IMR-90 (cell line): ENCODE data around the gene WIPF1. TPM values are rescaled to one million over a fixed set of nuclear protein-coding genes. Genes with fewer than 3 reads are reported as not detected.

ENCODE experiments used
- ATAC-seq: fragments of 200-7000 bp; cut with Tn5 transposase; 2 replicates; pipeline ENCODE4 v1.9.1; 2020; ENCODE audit warnings: low read depth, mild to moderate bottlenecking, moderate library complexity
- BruUV-seq: library from RNA; stranded (reverse); fragments of 400-500 nt; replicated peaks from 2 replicates; lab custom pipeline; 2021; lab: Mats Ljungman, UMichigan
- CTCF ChIA-PET: fragments of 300-600 bp; formaldehyde crosslinking; extraction: SDS; loops from one replicate; lab custom pipeline; 2021; ENCODE audit warnings: antibody characterized with exemption; lab: Yijun Ruan, JAX
- POLR2A ChIA-PET: fragments of 300-600 bp; sonication (Branson Sonifier 250); formaldehyde crosslinking; loops from one replicate; lab custom pipeline; 2022; ENCODE audit warnings: antibody characterized with exemption; ENCODE audit not compliant: unreplicated experiment; lab: Charles Lee
- DNase-seq: peaks from one replicate; pipeline ENCODE4 v3.0.0; 2013
- H2AFZ ChIP-seq: replicated peaks from 2 replicates; pipeline ENCODE3; 2013; ENCODE audit warnings: low read length, mild to moderate bottlenecking; ENCODE audit not compliant: poor library complexity
- H2AK5ac ChIP-seq: 2 replicates; pipeline ENCODE4 v1.6.1; 2013; ENCODE audit warnings: low read depth, low read length, inconsistent platforms
- H2AK9ac ChIP-seq: replicated peaks from 2 replicates; pipeline ENCODE3; 2013; ENCODE audit warnings: mild to moderate bottlenecking, low read depth, low read length, moderate library complexity; ENCODE audit not compliant: poor library complexity
- H2BK120ac ChIP-seq: 2 replicates; pipeline ENCODE4 v1.6.1; 2013; ENCODE audit warnings: low read depth, low read length, inconsistent platforms
- H2BK15ac ChIP-seq: 3 replicates; pipeline ENCODE4 v1.6.1; 2013; ENCODE audit warnings: low read depth, low read length, inconsistent platforms
- H2BK20ac ChIP-seq: 2 replicates; pipeline ENCODE4 v1.6.1; 2013; ENCODE audit warnings: low read depth, mild to moderate bottlenecking, inconsistent platforms, low read length, moderate library complexity
- H2BK5ac ChIP-seq: 2 replicates; pipeline ENCODE4 v1.6.1; 2013; ENCODE audit warnings: mild to moderate bottlenecking, low read depth, low read length, inconsistent platforms; ENCODE audit not compliant: poor library complexity, severe bottlenecking
- H3K14ac ChIP-seq: replicated peaks from 2 replicates; pipeline ENCODE4 v1.6.1; 2013; ENCODE audit warnings: low read depth, low read length, inconsistent platforms
- H3K18ac ChIP-seq: 2 replicates; pipeline ENCODE4 v1.6.1; 2013; ENCODE audit warnings: low read depth, low read length, control low read depth
- H3K23ac ChIP-seq: 2 replicates; pipeline ENCODE4 v1.6.1; 2013; ENCODE audit warnings: low read depth, low read length, inconsistent platforms
- H3K27ac ChIP-seq: 2 replicates; pipeline ENCODE4 v1.5.1; 2013; ENCODE audit warnings: mild to moderate bottlenecking, control low read depth, low read length; ENCODE audit not compliant: insufficient read depth
- H3K27me3 ChIP-seq: 2 replicates; pipeline ENCODE4 v1.6.1; 2013; ENCODE audit warnings: low read length; ENCODE audit not compliant: control insufficient read depth, insufficient read depth
- H3K36me3 ChIP-seq: 2 replicates; pipeline ENCODE4 v1.6.1; 2013; ENCODE audit warnings: low read length, mixed read lengths; ENCODE audit not compliant: control insufficient read depth, insufficient read depth
- H3K4ac ChIP-seq: 2 replicates; pipeline ENCODE4 v1.6.1; 2013; ENCODE audit warnings: low read depth, low read length, inconsistent platforms
- H3K4me1 ChIP-seq: 2 replicates; pipeline ENCODE4 v1.6.1; 2013; ENCODE audit warnings: low read length, mixed read lengths; ENCODE audit not compliant: control insufficient read depth, insufficient read depth
- H3K4me2 ChIP-seq: 2 replicates; pipeline ENCODE4 v1.6.1; 2013; ENCODE audit warnings: low read depth, mild to moderate bottlenecking, control low read depth, low read length, moderate library complexity
- H3K4me3 ChIP-seq: 2 replicates; pipeline ENCODE4 v1.5.1; 2013; ENCODE audit warnings: low read depth, mild to moderate bottlenecking, control low read depth, low read length, moderate library complexity; ENCODE audit not compliant: insufficient read depth
- H3K56ac ChIP-seq: 2 replicates; pipeline ENCODE4 v1.6.1; 2013; ENCODE audit warnings: low read length, inconsistent platforms; ENCODE audit not compliant: insufficient read depth; ENCODE audit errors: extremely low read depth
- H3K79me1 ChIP-seq, 2 experiments: 2 replicates each; pipeline ENCODE4 v1.6.1; 2013; ENCODE audit warnings: low read length in 2 of 2, inconsistent platforms in 1 of 2, low read depth in 1 of 2
- H3K9ac ChIP-seq: 2 replicates; pipeline ENCODE4 v1.6.1; 2013; ENCODE audit warnings: low read depth, low read length, control low read depth
- H3K9me1 ChIP-seq: 2 replicates; pipeline ENCODE4 v1.6.1; 2013; ENCODE audit warnings: low read length, inconsistent platforms; ENCODE audit not compliant: insufficient read depth
- H3K9me3 ChIP-seq: 2 replicates; pipeline ENCODE4 v1.6.1; 2013; ENCODE audit warnings: low read length; ENCODE audit not compliant: control insufficient read depth, insufficient read depth
- H4K20me1 ChIP-seq: 2 replicates; pipeline ENCODE4 v1.6.1; 2013; ENCODE audit warnings: low read length, inconsistent platforms; ENCODE audit not compliant: insufficient read depth
- H4K5ac ChIP-seq: 2 replicates; pipeline ENCODE4 v1.6.1; 2013; ENCODE audit warnings: mild to moderate bottlenecking, low read depth, low read length, control low read depth
- H4K8ac ChIP-seq, 2 experiments: 2 replicates each; pipeline ENCODE4 v1.6.1; 2013; ENCODE audit warnings: low read depth in 2 of 2, low read length in 2 of 2, control low read depth in 1 of 2, inconsistent platforms in 1 of 2
- H4K91ac ChIP-seq: 2 replicates; pipeline ENCODE4 v1.6.1; 2013; ENCODE audit warnings: low read depth, low read length, inconsistent platforms; ENCODE audit not compliant: insufficient read depth
- BHLHE40 ChIP-seq: fragments of 150-350 bp; IDR thresholded peaks from 2 replicates; pipeline ENCODE4 v1.6.1; 2016; ENCODE audit warnings: mild to moderate bottlenecking, low read depth, low read length
- CEBPB ChIP-seq: IDR thresholded peaks from 2 replicates; pipeline ENCODE4 v1.6.1; 2012; ENCODE audit warnings: low read depth, low read length, improper control_type of control experiment
- CHD1 ChIP-seq: IDR thresholded peaks from 2 replicates; pipeline ENCODE4 v1.6.1; 2012; ENCODE audit warnings: low read depth, low read length, improper control_type of control experiment
- FOS ChIP-seq: fragments of 150-350 bp; IDR thresholded peaks from 2 replicates; pipeline ENCODE4 v1.6.1; 2016; ENCODE audit warnings: low read depth, low read length
- MAFK ChIP-seq: IDR thresholded peaks from 2 replicates; pipeline ENCODE4 v1.6.1; 2012; ENCODE audit warnings: low read depth, low read length, improper control_type of control experiment
- MAZ ChIP-seq: IDR thresholded peaks from 2 replicates; pipeline ENCODE4 v1.6.1; 2012; ENCODE audit warnings: low read depth, mild to moderate bottlenecking, low read length, improper control_type of control experiment, moderate library complexity, borderline replicate concordance
- MXI1 ChIP-seq: IDR thresholded peaks from 2 replicates; pipeline ENCODE4 v1.6.1; 2012; ENCODE audit warnings: low read depth, mild to moderate bottlenecking, low read length, moderate library complexity, borderline replicate concordance
- NFE2L2 ChIP-seq: fragments of 150-350 bp; IDR thresholded peaks from 2 replicates; pipeline ENCODE4 v1.6.1; 2016; ENCODE audit warnings: low read depth, mild to moderate bottlenecking, low read length
- POLR2A ChIP-seq: IDR thresholded peaks from 2 replicates; pipeline ENCODE4 v1.6.1; 2012; ENCODE audit warnings: mild to moderate bottlenecking, low read depth, low read length
- RAD21 ChIP-seq: IDR thresholded peaks from 2 replicates; pipeline ENCODE4 v1.6.1; 2012; ENCODE audit warnings: low read length, improper control_type of control experiment
- RCOR1 ChIP-seq: IDR thresholded peaks from 2 replicates; pipeline ENCODE4 v1.6.1; 2012; ENCODE audit warnings: mild to moderate bottlenecking, low read length, improper control_type of control experiment; ENCODE audit not compliant: insufficient replicate concordance
- RFX5 ChIP-seq: IDR thresholded peaks from 2 replicates; pipeline ENCODE4 v1.8.0; 2012; ENCODE audit warnings: low read depth, mild to moderate bottlenecking, low read length, moderate library complexity
- SMC3 ChIP-seq: fragments of 150-350 bp; IDR thresholded peaks from 2 replicates; pipeline ENCODE4 v1.6.1; 2016; ENCODE audit warnings: low read depth, mild to moderate bottlenecking, antibody characterized with exemption, low read length, moderate library complexity
- WGBS, 2 experiments: methylation state at CpG; one replicate each; pipeline versions ENCODE4 v1.1.5 to v1.1.7; 2013; ENCODE audit warnings: missing lambda C conversion rate in 2 of 2; ENCODE audit not compliant: insufficient read length in 1 of 2; ENCODE audit errors: extremely low coverage in 2 of 2; 5-methylcytosine and 5-hydroxymethylcytosine counted together
- dilution Hi-C: fragments of 300-500 bp; cut with HindIII; formaldehyde crosslinking; loops from one replicate; pipeline ENCODE4 v1.14.3; 2018; ENCODE audit warnings: low sequenced_read_pairs; ENCODE audit not compliant: unreplicated experiment
- in situ Hi-C: fragments of 300-500 bp; cut with MboI; formaldehyde crosslinking; loops from 3 replicates; pipeline ENCODE4 v1.14.3; 2019; ENCODE audit warnings: low sequenced_read_pairs, inconsistent platforms, mixed read lengths
- intact Hi-C: fragments of 100-400 bp; cut with micrococcal nuclease; formaldehyde crosslinking; loops from 2 replicates; pipeline ENCODE4 v1.10.0; 2022
- polyA plus RNA-seq, 3 experiments: library from polyadenylated mRNA; depleted of rRNA; stranded (reverse); fragments of >200 nt; gene quantifications; 2 replicates each; pipeline ENCODE4 v1.2.3, GENCODE V29; 2012; ENCODE audit warnings: low replicate concordance in 1 of 3
- total RNA-seq: library from RNA; depleted of rRNA; stranded (reverse); fragments of >200 nt; gene quantifications from 2 replicates; pipeline ENCODE4 v1.2.3, GENCODE V29; 2012
- TF ChIP-seq, protein P1 (sequence below): fragments of 150-350 bp; IDR thresholded peaks from 2 replicates; pipeline ENCODE4 v1.6.1; 2017; ENCODE audit warnings: mild to moderate bottlenecking, antibody characterized with exemption, low read length, low read depth
- TF ChIP-seq, protein P2 (sequence below): conservative IDR thresholded peaks from 2 replicates; pipeline ENCODE4 v1.5.1; 2012; ENCODE audit warnings: mild to moderate bottlenecking, low read depth, low read length, improper control_type of control experiment
- TF ChIP-seq, protein P3 (sequence below): fragments of 150-350 bp; IDR thresholded peaks from 2 replicates; pipeline ENCODE4 v1.6.1; 2016; ENCODE audit warnings: low read depth, mild to moderate bottlenecking, low read length, moderate library complexity, borderline replicate concordance

Gene WIPF1
- total and polyA plus RNA-seq, 2 of the 4 experiments (the other 2 are of a cell fraction): 2.7 to 13.5 TPM

DNA sequence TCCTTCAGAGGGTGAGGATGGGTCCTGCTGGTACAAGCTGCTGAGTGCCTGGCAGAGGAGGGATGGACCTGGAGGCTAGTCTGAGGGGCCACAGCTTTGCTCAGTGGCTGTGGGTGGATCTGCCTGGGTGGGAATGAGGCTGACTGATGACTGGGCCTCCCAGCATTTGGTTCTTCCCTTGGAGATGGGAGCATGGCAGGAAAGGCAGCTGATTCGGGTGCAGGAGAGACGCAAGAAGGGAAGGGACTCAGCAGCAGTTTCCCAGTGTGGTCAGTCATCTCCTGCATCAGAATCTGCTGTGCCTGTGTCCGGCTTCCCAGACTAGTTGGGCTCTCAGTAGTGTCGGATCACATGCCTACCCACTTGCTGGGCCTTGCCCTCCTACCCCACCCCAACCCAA is 7.3 kb downstream of the WIPF1 start:
- intact Hi-C loops: loop anchor here (10.0 kb wide), 1 partner anchor 404 kb away; no protein-coding TSS in a partner anchor
- no peak overlapping the region for H2BK5ac ChIP-seq
- BruUV-seq: no TSS peak

More for the DNA sequence above, 7.3 kb downstream of the WIPF1 start:
- dilution Hi-C loops: no loop called here
- ATAC-seq (no peak), DNase-seq (no peak)
- Histone ChIP-seq H3K9ac (no peak overlapping the region), H2BK20ac (no peak overlapping the region), H4K5ac (no peak overlapping the region), H3K4me3 (no peak overlapping the region), H3K23ac (no peak overlapping the region), H4K91ac (no peak overlapping the region; the same call in 1 of the 2 replicates), H3K27me3 (no peaks in the 10 kb centered on the region), H3K9me3 (no peaks in the 10 kb centered on the region), H3K14ac (no peak overlapping the region), H3K56ac (no peak overlapping the region), H2AK5ac (no peak overlapping the region), H3K27ac (no peak overlapping the region), H3K9me1 (peaks cover 11% of the 10 kb centered on the region), H3K18ac (peak overlapping the region; percentile 21; the same call in 1 of the 2 replicates), H4K20me1 (0 out of 2 replicates have a peak, but pooled peaks cover 3% of the 10 kb centered on the region), H4K8ac (no peak overlapping the region), H3K79me1 (peaks cover 12 to 28% of the 10 kb centered on the region in 2 experiments), H3K4me1 (peaks cover 29% of the 10 kb centered on the region), H2BK15ac (no peak overlapping the region), H2AK9ac (no peak overlapping the region), H2AFZ (no peak overlapping the region), H3K4ac (0 out of 2 replicates have a peak overlapping the region, but pooled peaks have one; percentile 32), H2BK120ac (peak overlapping the region; percentile 9; the same call in 1 of the 2 replicates), H3K4me2 (no peak overlapping the region), H3K36me3 (no peaks in the 10 kb centered on the region)
- POLR2A ChIA-PET: no interaction called here
- CTCF ChIA-PET: no interaction called here
- in situ Hi-C loops: no loop called here
- 78% methylated on average over 2 of the region's 4 CpGs; no CpG with 5 or more reads in 1 of the 2 experiments for WGBS, 2 experiments
- TF ChIP-seq SMC3 (no peak), NFE2L2 (no peak), MAZ (no peak), POLR2A (no peak), RAD21 (no peak), MXI1 (no peak), BHLHE40 (no peak), CEBPB (no peak), CHD1 (no peak), FOS (no peak), RCOR1 (no peak), MAFK (no peak), RFX5 (no peak)
- TF ChIP-seq, protein P1, sequence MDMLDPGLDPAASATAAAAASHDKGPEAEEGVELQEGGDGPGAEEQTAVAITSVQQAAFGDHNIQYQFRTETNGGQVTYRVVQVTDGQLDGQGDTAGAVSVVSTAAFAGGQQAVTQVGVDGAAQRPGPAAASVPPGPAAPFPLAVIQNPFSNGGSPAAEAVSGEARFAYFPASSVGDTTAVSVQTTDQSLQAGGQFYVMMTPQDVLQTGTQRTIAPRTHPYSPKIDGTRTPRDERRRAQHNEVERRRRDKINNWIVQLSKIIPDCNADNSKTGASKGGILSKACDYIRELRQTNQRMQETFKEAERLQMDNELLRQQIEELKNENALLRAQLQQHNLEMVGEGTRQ: no peak
- TF ChIP-seq, protein P2, sequence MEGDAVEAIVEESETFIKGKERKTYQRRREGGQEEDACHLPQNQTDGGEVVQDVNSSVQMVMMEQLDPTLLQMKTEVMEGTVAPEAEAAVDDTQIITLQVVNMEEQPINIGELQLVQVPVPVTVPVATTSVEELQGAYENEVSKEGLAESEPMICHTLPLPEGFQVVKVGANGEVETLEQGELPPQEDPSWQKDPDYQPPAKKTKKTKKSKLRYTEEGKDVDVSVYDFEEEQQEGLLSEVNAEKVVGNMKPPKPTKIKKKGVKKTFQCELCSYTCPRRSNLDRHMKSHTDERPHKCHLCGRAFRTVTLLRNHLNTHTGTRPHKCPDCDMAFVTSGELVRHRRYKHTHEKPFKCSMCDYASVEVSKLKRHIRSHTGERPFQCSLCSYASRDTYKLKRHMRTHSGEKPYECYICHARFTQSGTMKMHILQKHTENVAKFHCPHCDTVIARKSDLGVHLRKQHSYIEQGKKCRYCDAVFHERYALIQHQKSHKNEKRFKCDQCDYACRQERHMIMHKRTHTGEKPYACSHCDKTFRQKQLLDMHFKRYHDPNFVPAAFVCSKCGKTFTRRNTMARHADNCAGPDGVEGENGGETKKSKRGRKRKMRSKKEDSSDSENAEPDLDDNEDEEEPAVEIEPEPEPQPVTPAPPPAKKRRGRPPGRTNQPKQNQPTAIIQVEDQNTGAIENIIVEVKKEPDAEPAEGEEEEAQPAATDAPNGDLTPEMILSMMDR: no peak
- TF ChIP-seq, protein P3, sequence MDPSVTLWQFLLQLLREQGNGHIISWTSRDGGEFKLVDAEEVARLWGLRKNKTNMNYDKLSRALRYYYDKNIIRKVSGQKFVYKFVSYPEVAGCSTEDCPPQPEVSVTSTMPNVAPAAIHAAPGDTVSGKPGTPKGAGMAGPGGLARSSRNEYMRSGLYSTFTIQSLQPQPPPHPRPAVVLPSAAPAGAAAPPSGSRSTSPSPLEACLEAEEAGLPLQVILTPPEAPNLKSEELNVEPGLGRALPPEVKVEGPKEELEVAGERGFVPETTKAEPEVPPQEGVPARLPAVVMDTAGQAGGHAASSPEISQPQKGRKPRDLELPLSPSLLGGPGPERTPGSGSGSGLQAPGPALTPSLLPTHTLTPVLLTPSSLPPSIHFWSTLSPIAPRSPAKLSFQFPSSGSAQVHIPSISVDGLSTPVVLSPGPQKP: no peak
